ENCODE results near the gene EIF3K. TPM values are rescaled to one million over a fixed set of nuclear protein-coding genes. Genes with fewer than 3 reads are reported as not detected.
"Not testable (repeated sequence)": the region's sequence is repeated elsewhere in the genome, so short reads cannot be mapped to it uniquely, and the experiment has no call there.

The EIF3K gene, protein sequence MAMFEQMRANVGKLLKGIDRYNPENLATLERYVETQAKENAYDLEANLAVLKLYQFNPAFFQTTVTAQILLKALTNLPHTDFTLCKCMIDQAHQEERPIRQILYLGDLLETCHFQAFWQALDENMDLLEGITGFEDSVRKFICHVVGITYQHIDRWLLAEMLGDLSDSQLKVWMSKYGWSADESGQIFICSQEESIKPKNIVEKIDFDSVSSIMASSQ
- polyA plus RNA-seq (ENCODE audit: insufficient read length), result 381 TPM

DNA sequence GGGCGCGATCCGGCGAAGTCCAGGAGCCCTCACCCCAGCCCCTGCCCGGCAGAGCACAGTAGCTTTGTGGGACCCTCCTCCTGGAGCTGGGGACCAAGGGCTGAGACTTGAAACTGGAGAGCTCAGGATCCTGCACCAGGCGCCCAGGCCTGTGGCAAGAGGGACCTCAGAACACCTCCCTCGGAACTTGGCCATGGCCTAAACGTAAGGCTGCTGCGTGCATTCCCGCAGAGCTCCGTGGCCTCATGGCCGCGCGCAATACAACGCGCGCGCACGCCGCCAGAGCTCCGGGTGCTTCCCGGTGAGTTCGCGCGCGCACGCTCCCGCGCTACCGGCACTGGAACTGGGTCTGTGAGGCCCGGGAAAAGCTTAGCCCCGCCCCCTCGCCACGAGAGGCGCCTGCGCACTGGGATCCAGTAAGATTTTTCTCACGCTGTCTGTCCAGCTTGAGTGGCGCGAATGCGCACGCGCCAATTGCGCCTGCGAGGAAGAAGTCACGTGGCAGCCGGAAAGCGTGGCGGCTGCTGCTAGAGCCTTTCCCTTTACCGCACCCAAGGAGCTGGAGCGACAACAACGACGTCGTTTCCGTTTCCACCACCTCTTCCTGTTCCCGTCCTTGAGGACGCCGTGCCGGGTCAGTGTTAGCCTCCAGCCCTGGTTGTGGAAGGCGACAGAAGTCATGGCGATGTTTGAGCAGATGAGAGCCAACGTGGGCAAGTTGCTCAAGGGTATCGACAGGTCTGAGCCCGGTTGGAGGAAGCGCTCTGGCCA is at the start of gene EIF3K:
TSS of gene EIF3K (plus strand) at position 599 of the 771 bp plus-strand sequence. CDS start at position 680, 81 bp downstream.
- DNase-seq, result peak; percentile 100

DNA sequence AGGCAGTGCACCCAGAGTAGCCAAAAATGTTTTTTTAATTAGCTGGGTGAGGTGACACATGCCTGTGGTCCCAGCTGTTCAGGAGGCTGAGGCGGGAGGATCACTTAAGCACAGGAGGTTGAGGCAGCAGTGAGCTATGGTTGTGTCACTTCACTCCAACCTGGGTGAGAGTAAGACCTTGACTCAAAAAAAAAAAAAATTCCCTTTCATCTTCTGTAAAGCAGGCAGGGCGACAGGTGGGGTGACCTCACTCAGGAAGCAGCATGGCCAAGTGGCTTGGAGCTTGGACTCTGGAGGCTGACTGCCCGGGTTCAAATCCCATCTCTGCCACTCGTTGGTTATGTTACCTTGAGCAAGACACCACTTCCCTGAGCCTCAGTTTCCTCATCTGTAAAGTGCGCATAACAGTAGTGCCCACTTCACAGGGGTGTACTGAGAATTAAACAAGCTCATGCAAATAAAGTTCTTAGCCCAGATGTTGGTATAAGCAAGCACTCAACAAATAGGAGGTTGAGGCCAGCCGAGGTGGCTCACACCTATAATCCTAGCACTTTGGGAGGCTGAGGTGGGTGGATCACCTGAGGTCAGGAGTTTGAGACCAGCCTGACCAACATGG is 49.5 kb upstream of the EIF3K start:
- DNase-seq, result no peak

DNA sequence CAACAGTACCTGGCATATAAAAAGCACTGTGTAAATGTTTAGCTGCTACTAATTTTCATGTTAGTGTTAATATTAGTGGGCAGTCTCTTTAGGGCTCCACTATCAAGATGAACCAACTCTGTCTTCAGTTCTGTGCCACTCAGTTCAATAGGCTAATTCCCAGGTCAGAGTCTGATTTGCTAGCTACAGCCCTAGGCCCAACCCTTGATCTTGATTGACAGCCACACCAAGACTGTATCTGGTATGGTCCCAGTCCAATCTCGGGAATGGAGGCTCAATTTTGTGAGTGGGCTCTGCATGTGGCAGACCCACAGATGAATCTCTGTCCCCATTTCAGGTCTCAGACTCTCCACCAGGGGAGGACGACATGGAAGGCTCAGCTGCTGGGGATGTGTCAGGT is 47.3 kb upstream of the EIF3K start:
- no peak for DNase-seq

DNA sequence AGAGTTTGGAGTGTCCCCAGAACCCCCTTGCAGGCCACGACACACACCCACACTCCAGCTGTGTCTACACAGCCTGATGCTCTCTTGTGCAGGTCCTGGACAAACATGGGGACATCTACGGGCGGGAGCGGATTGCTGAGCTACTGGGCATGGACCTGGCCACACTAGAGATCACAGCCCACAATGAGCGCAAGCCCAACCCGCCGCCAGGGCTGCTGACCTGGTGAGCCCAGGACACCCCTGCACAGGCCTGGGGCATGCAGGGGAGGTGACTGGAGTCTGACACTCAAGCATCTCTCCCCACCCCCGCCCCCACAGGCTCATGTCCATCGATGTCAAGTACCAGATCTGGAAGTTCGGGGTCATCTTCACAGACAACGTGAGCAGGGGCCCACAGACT is 41.2 kb upstream of the EIF3K start:
- no peak for DNase-seq

DNA sequence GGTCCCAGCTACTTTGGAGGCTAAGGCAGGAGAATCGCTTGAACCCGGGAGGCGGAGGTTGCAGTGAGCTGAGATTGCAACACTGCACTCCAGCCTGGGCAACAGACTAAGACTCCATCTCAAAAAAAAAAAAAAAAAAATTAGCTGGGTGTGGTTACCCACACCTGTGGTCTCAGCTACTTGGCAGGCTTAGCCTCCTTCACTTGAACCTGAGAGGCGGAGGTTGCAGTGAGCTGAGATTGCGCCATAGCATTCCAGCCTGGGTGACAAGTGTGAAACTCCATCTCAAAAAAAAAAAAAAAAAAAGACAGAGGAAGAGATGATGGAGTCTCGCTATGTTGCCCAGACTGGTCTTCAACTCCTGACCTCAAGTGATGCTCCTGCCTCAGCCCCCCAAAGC is 39.7 kb upstream of the EIF3K start:
- DNase-seq, result not testable (repeated sequence)

DNA sequence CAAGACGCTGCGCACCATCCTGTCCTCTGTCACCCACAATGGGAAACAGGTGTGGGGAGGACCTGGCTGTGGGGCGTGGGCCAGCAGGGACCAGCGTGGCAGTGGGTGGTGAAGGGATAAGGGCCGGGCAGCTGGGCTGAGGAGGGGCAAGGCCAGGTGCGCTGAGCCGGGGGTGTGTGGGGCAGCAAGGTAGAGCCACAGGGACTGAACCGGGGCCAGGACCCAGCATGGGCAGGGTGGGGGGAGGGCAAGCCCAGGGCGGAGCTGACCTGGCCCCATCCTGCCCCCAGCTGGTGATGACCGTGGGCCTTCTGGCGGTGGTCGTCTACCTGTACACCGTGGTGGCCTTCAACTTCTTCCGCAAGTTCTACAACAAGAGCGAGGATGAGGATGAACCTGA is 38.9 kb upstream of the EIF3K start:
- no peak for DNase-seq

DNA sequence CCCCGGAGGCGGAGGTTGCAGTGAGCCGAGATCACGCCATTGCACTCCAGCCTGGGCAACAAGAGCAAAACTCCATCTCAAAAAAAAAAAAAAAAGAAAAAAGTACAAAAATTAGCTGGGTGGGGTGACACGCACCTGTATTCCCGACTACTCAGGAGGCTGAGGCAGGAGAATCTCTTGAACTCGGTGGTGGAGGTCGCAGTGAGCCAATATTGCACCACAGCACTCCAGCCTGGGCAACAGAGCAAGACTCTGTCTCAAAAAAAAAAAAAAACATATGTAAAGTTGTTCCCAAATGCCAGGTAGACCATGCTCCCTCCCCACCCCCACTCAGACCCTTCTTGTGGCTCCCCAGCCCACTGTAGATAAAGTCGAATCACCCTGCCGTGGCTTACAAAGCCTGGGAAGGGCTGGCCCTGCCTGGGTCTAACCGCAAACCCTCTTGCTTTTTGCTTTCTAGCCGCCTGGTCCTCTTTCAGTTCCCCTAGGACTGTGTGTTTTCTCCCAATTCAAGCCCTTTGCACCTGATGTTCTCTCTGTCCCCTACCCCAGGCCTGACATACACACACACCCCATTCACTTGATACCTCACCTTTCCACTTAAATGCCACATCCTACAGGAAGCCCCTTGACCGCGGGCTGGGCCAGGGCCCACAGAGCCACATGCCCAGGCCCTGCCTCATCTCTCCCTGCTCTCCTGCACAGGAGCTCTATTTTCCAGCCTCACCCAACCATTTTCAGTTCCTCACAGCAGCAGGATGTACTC is 35.6 kb upstream of the EIF3K start:
- no peak for DNase-seq

DNA sequence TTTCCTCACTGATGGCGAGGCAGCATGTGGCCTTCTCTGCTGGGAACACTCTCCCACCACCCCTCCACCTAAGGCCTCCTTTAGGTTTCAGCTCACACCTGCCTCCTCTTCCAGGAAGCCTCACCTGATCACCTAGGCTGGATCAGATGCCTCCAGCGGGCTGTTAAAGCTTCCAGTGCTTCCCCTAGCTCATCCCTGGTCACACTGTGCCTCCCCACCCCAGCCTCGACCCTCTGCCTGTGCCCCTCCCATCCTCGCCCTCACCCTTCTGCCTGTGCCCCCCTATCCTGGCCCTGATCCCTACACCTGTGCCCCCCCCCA is 35.0 kb upstream of the EIF3K start:
- DNase-seq, result no peak

DNA sequence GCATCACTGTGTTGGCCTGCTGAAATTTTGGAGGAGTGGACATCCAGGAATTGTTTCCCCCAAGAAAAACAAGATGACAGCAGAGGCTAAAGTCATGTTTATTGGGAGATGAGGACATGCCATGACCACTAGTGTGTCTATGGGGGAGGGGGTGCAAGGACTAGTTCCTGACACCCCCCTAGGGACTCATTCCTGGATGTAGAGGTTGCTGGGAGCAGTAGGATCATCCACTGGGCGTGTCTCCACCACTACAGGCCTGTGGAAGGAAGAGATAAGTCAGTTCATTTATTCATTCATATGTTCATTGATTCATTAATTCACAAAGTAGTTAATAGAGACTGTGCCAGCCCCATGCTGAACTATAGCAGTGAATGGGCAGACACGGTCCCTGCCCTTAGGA is 31.4 kb upstream of the EIF3K start:
- no peak for DNase-seq

DNA sequence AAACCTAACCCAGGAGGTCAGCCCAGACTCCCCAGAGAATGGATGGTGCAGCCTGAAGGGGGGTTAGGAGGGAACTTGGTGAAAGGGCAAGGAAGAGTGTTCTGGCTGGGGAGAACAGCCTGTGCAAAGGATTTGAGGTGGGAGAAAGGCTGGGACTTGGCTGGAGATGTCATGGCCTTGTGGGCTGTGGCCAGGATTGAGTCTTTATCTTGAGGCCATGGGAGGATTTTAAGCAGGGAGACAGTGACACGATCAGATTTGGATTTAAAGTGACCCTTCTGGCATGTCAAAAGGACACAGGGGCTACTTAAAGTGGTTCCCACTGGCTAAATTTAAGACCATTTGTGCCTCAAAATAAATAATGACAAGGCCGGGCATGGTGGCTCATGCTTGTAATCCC is 30.9 kb upstream of the EIF3K start:
- no peak for DNase-seq

DNA sequence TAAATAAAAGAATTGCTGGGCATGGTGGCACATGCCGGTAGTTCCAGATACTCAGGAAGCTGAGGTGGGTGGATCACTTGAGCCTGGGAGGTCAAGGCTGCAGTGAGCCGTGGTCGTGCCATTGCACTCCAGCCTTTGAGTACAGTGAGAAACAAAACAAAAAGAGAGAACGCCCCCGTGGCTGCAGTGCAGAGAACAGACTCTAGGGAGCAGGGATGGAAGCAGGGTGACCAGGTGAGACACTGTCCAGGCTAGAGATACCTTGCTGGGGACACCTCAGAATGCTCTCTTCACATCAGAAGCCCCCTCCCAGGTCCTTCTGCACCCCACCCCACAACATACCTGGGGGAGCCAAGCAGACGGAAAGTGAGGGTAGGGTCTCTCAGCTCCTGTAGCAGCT is 26.0 kb upstream of the EIF3K start:
- no peak for DNase-seq

DNA sequence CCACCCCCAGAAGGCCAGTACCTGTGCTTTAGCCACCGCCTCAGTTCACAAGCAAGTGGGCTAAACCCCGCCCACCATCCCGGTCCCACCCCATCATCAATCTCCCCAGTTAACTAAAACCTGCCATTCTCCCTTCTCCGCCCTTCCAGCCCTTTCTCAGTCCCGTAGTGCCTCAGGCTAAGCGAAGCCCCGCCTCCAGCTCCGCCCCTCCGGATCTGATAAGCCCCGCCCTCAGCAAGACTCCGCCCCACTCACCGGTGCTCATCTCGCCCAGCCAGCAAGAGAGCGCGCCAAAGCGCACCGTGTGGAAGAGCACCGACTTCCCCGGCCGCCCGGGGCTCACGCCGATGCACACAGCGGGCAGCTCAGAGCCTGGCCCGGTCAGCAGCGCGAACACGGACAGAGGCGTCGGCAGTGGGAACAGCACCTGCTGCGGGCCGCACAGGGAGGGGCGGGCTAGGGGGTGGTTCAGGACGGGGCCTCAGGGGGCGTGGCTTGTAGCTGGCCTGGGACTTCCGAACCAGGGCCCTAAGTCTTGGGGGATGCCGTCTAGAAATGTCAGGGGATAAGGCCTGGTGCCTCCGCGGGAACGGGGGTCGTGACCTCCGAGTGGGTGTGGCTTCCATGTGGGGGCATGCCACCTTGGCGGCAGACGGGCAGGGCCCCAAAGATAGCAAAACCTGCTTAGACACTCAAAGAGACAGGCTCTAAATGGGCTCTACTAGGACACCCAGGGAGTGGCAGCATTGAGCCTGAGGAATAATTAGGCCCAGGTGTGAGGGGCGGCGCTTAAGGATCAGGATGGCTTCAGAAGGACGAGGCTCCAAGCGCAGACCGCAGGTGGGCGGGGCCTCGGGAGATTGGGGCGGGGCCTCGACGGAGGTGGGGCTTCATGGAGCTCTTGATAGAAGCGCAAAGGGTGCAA is 22.7 kb upstream of the EIF3K start:
- DNase-seq, result no peak

DNA sequence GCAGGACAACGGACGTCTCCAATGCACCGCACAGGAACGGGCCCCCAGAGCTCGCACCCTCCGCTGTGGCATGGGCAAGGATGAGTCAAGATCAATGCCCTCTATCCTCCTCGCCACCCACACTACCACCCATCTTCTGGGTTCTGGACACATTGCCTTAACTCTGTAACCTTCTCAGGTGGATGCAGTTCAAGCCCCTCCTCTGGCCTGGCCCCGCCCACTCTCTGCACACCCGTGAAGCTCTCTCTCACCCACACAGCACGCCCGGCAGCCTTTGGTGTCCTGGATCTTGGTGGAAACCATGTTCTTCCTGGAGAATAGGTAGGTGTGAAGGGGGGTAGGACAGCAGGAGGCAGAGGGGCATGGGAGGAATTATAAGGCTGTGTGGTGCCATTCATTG is 21.9 kb upstream of the EIF3K start:
- no peak for DNase-seq

DNA sequence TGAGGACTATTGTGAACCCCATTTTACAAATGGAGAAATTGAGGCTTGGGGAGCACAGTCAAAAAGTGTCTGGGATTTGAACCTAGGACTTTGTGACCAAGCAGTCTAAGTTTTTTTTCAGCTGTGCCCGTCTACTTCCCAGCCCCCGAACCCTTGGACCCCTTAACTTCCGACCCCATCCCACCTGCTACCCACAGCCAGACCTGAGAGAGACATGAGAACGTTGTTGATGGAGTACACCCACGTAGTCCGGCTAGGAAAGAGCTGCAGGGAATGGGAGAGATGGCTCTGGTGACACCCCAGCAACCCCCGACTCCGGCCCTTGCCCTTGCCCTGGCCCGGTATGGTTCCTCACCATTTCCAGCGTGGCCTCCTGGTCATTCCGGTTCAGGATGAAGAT is 19.3 kb upstream of the EIF3K start:
- DNase-seq, result no peak

DNA sequence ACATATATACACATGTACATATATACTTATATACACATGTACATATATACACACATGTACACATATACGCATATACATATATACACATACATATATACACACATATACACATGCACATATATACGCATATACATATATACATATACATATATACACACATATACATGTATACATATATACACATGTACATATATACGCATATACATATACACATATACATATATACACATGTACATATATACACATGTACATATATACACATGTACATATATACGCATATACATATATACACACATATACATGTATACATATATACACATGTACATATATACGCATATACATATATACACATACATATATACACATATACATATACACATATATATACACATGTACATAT is 16.1 kb upstream of the EIF3K start:
- DNase-seq, result not testable (repeated sequence)

DNA sequence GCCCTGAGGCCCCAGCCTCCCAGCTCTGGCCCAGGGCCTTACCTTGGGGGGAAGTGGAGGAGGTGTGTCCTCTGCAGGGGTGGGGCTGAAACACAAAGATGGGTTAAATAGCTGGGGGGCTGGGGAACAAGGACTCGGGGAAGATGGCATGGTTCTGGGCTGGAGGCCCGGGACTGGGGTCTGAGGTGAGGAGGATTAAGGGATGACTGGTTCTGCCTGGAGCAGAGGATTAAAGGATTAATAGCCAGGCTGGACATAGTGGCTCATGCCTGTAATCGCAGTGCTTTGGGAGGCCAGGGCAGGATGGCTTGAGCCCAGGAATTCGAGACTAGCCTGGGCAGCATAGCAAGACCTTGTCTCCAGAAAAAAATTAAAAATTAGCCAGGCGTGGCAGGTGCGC is 12.9 kb upstream of the EIF3K start:
- no peak for DNase-seq

DNA sequence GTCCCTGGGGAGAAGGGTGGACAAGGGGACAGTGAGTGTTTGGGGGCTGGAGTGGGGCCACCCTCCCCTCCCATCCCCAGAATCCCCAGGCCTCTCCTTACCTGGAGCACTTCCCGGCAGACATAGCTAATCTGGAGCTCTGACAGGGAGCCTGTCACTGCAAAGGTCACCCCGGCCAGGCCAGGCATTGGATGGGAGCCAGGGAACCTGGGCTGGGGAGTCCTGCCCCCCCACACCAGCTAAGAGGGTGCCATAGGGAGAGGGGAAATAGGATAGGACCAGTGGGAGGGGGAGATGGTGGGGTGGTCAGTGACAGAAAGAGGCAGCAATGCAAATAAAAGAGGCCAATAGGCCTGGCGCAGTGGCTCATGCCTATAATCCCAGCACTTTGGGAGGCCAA is 4.7 kb upstream of the EIF3K start:
- no peak for DNase-seq

DNA sequence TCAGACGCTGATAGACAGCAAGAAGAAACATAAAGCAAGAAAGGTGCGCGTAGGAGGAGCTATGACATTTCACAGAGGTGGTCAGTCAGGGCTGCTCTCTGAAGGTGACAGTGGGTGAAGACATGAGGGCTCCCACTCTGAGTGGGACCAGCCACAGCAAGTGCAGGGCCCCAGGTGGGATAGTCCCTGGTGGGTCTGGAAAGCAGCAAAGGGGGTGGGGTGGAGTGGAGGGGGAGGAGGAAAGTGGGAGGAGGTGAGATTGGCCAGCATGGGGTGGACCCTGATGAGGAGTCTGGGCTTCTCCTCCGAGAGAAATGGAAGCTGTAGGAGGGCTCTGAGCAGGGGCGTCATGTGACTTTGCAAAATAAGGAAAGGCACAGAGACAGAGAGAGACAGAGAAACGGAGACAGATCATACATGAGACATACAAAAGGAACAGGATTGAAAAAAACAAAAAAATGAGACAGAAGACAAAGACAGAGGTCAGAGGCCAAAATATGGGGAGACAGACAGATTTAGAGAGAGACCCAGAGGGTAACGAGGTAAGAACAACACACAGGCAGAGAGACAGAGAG is 3.9 kb upstream of the EIF3K start:
- no peak for DNase-seq

DNA sequence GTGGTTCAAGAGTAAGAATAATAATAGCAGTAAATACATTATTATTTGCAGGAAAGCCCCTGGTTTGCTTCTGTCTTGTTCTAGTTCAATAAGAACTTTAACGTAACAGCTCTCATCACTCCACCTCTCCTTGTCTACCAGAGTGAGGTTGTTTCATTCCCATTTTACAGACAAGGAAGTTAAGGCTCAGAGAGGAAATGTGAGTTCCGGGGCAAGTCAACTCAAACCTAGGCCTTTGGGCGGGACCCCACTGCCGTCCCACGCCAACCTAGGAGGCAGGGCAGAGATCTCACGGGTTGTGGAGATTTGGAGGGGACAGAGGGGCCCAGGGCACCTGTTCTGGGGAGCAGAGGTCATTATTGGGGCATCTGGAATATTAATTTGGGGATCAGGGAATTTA is 2.7 kb upstream of the EIF3K start:
- DNase-seq, result no peak

DNA sequence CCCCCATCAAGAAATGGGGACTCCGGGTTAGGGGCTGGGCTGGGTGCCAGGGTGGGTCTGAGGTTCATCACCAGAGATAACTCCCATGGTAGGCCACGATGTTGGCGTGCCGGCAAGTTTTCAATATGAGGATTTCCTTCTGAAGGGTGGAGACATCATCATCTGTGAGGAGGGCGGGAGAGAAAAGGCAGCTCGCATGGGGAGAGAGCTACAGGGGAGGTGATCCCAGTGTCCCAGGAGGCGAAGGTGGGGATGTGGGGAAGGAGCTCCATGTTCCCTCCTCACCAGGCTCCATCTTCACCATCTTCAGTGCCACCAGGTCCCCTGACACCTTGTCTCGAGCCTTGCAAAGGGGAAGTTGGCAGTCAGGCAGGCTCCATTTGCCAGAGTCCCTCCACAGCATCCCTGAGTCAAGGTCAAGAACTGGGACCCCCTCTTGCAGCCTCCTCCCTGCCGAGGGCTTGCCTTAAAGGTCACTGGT is 1.7 kb upstream of the EIF3K start:
- DNase-seq, result no peak

DNA sequence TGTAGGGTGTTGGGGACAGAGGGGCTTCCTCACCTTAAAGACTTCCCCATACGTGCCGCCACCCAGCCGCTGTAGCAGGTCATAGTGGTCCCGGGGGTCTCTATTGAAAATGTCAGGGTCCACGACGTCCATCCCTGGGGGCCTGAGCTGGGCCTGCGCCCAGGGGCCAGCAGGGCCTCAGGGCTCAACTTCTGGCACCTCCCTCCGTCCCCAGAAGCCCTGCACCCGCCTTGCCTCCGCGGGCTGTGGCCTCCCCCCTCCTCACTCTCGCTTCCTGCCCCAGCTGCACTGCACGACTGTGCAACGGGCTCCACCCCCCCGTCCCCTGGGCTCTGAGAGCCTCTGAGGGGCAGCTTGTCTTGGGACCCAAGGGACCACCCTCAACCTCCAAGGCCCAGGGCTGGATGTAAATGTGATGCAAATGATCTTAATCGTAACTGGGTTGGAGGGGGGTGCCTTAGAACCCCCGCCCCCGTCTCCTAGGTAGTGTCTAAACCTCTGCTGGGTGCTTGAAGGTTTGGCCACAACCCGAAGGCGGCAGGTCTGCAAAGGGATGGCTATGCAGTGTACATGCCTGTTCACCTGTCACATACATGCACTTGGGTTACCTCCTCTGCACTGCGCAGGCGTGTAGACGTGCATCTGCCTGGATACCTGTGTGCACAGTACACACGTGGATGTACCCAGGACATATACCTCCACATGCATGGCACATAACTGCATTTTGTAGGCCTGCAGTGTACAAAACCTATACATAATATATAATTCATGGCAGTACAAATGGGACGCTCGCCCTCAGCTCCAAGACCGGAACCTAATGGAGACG is 1.0 kb upstream of the EIF3K start, which contains the start of gene MAP4K1:
TSS of gene MAP4K1 (minus strand) at position 190 of the 826 bp plus-strand sequence. CDS start at position 132, 58 bp downstream.
- DNase-seq, result no peak

Measured in hindlimb muscle (tissue), 1 donor.